GM12873 (cell line): Measurements from ENCODE around the gene PHYKPL.

Experiments used
- TF ChIP-seq, protein P1 (sequence below): IDR thresholded peaks from 2 replicates; pipeline ENCODE4 v1.5.1; 2012; ENCODE audit warnings: low read depth, mild to moderate bottlenecking, moderate library complexity, low read length, control low read depth; ENCODE audit not compliant: insufficient read depth; ENCODE audit errors: missing control alignments

Gene PHYKPL

DNA sequence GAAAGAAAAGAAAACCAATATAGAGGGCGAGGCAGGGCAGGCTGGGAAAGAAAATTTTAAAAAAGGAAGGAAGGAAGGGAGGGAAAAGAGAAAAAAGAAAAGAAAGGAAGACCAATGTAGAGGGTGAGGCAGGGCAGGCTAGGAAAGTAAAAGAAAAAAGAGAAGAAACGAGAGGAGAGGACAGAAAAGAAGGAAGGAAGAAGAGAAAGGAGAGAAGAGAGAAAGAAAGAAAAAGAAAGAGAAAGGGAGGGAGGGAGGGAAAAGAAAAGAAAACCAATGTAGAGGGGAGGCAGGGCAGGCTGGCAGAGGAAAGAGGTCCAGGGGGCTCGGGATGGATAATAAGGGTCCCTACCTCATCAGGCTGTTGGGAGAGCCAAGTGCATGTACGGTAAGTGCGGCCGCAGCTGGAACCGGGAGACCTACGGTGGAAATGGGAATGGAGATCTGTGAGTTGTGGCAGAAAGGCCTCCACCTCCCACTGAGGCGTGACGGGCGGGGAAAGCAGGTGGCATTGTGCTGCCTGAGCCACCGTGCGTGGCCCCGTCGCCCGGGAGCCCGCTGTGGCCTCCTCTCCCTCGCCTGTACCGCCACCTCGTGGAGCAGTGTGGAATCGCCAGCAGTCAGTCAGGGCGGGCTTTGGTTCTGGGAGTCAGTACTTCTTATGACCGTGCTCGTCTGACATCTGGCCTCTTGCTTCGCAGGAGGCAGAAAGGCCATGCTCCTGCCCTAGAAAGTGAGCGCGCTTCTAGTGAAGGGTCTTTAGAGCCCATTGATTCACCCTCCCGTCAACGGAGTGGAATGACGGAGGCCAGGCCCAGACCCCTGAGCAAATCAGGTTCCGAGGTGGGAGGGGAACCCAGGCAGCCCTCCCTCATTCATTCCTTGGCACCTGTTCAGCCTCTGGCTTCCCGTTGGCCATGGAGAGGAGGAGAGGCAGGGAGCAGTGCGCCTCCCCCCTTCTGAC is 68.5 kb downstream of the PHYKPL start:
- TF ChIP-seq, protein P1, sequence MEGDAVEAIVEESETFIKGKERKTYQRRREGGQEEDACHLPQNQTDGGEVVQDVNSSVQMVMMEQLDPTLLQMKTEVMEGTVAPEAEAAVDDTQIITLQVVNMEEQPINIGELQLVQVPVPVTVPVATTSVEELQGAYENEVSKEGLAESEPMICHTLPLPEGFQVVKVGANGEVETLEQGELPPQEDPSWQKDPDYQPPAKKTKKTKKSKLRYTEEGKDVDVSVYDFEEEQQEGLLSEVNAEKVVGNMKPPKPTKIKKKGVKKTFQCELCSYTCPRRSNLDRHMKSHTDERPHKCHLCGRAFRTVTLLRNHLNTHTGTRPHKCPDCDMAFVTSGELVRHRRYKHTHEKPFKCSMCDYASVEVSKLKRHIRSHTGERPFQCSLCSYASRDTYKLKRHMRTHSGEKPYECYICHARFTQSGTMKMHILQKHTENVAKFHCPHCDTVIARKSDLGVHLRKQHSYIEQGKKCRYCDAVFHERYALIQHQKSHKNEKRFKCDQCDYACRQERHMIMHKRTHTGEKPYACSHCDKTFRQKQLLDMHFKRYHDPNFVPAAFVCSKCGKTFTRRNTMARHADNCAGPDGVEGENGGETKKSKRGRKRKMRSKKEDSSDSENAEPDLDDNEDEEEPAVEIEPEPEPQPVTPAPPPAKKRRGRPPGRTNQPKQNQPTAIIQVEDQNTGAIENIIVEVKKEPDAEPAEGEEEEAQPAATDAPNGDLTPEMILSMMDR = peak; percentile 100

DNA sequence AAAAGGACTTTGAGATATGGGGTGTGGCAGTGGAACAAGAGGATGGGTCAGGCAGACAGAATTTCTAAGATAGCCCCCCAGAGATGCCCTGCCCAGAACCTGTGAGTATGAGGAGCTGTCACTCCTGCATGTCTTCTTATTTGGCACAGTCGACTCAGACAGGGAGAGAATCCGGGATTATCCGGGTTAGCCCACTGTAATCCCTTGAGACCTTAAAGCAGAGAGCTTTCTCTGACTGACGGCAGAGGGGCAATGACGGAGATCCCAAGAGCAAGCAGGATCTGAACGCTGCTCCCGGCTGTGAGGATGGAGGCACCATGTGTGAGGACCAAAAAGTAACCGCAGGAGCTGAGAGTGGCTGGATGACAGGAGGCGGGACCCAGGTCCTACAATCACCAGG is 70.1 kb downstream of the PHYKPL start:
- TF ChIP-seq, protein P1 = no peak

- TF ChIP-seq, protein P1 = no peak
Observed at GRCh38 chr5:178160176-178160575, 72.4 kb downstream of the PHYKPL start.
